Bone marrow (tissue), 2 donors: ENCODE results near the gene MED9.

Experiments
- DNase-seq, 2 donors: peaks; one replicate each; lab custom pipeline; 2025; lab: John Stamatoyannopoulos, UW

Gene MED9

GRCh38 chr17:17538417-17539391, 61.9 kb downstream of the MED9 start:
- DNase-seq, result no peak

GRCh38 chr17:17539591-17539990, 62.8 kb downstream of the MED9 start:
- DNase-seq, result no peak

- DNase-seq, result no peak
Observed at GRCh38 chr17:17540278-17540906, 63.6 kb downstream of the MED9 start.

- DNase-seq, result no peak
Observed at GRCh38 chr17:17540935-17541639, 64.3 kb downstream of the MED9 start.

GRCh38 chr17:17541640-17542001, 64.8 kb downstream of the MED9 start:
- no peak for DNase-seq
